HUES6 (cell line): ENCODE results near the gene SIN3B.

Source experiments
- H3K27ac ChIP-seq: 2 replicates; pipeline ENCODE4 v1.7.0; 2013; ENCODE audit warnings: low read depth, mild to moderate bottlenecking, low read length, inconsistent platforms
- H3K27me3 ChIP-seq: 2 replicates; pipeline ENCODE4 v1.6.1; 2013; ENCODE audit warnings: low read length; ENCODE audit not compliant: control insufficient read depth, insufficient read depth
- H3K36me3 ChIP-seq: 2 replicates; pipeline ENCODE4 v1.6.1; 2013; ENCODE audit warnings: low read length; ENCODE audit not compliant: control insufficient read depth, insufficient read depth
- H3K4me1 ChIP-seq: 2 replicates; pipeline ENCODE4 v1.6.1; 2013; ENCODE audit warnings: low read length; ENCODE audit not compliant: control insufficient read depth, insufficient read depth
- H3K4me3 ChIP-seq: 2 replicates; pipeline ENCODE4 v1.5.1; 2013; ENCODE audit warnings: low read depth, low read length
- H3K9ac ChIP-seq: one replicate; pipeline ENCODE4 v1.6.1; 2013; ENCODE audit warnings: mild to moderate bottlenecking, low read length
- H3K9me3 ChIP-seq: 2 replicates; pipeline ENCODE4 v1.6.1; 2013; ENCODE audit warnings: low read depth, low read length; ENCODE audit not compliant: control insufficient read depth, insufficient read depth

Gene SIN3B

GRCh38 chr19:16850133-16850532, 20.9 kb downstream of the SIN3B start:
- no peaks in the 10 kb centered on the region for H3K27me3 ChIP-seq
- no peak overlapping the region for H3K27ac ChIP-seq
- H3K36me3 ChIP-seq, result peaks cover 100% of the 10 kb centered on the region
- no peaks in the 10 kb centered on the region for H3K4me1 ChIP-seq
- H3K4me3 ChIP-seq, result no peak overlapping the region
- no peak overlapping the region for H3K9ac ChIP-seq
- no peaks in the 10 kb centered on the region for H3K9me3 ChIP-seq

DNA sequence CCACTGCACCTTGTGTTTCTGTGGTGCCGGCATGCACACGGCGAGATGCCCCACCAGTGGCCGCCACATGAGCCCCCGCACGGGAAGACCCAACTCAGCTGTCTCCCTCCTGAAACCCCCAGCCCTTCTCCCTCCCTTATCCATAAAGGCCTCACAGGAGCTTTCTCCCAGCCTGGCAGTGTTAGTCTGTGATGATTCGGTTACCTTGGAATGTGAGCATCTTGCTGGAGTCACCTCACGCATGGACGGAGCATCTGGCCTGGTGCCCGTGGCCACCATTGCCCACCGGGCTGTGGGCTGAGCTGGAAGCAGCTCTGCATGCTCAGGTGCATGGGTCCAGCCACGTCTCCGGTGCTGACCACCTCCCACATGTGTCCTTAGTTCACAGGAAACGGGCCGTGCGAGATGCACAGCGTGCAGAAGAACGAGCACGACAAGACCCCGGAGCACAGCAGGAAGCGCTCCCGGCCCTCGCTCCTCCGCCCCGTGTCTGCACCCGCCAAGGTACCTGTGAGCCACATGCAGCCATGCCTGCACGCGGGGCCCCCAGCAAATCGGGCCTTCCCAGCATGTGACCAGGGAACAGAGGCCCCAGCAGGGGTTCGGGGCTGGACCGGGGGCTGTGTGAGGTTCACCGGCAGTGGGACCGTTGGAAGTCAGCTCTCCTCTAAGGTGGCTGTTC, 22.0 kb downstream of the SIN3B start:
- Histone ChIP-seq H3K36me3 (peaks cover 96% of the 10 kb centered on the region), H3K4me3 (no peak overlapping the region), H3K27ac (no peak overlapping the region), H3K4me1 (no peaks in the 10 kb centered on the region), H3K9ac (no peak overlapping the region), H3K9me3 (no peaks in the 10 kb centered on the region), H3K27me3 (no peaks in the 10 kb centered on the region)

DNA sequence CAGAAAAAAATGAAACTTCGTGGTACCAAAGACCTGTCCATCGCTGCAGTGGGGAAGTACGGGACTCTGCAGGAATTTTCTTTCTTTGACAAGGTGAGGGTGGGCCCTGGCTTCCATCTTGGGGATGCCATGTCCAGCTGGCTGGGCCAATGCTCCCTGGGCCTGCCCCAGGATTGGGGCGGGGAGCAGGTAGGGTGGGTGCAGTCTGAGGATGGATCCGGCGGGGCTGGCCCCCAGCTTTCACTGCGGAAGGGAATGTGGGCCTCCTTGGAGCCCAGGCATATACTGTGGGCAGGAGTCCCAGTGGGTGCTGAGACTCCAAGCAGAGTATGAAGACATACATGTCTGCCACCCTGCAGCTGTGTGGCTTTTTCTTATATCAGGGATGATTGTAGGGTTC, 23.9 kb downstream of the SIN3B start:
- Histone ChIP-seq H3K27me3 (no peaks in the 10 kb centered on the region), H3K36me3 (peaks cover 92% of the 10 kb centered on the region), H3K27ac (no peak overlapping the region), H3K4me1 (no peaks in the 10 kb centered on the region), H3K4me3 (no peak overlapping the region), H3K9me3 (no peaks in the 10 kb centered on the region), H3K9ac (no peak overlapping the region)

GRCh38 chr19:16856091-16856490, 26.9 kb downstream of the SIN3B start:
- Histone ChIP-seq H3K27ac (no peak overlapping the region), H3K9ac (no peak overlapping the region), H3K4me3 (no peak overlapping the region), H3K9me3 (no peaks in the 10 kb centered on the region), H3K27me3 (no peaks in the 10 kb centered on the region), H3K36me3 (peaks cover 72% of the 10 kb centered on the region), H3K4me1 (no peaks in the 10 kb centered on the region)

GRCh38 chr19:16859626-16860025, 30.4 kb downstream of the SIN3B start:
- Histone ChIP-seq H3K4me3 (no peak overlapping the region), H3K36me3 (peaks cover 66% of the 10 kb centered on the region), H3K27me3 (no peaks in the 10 kb centered on the region), H3K9ac (no peak overlapping the region), H3K4me1 (no peaks in the 10 kb centered on the region), H3K27ac (no peak overlapping the region), H3K9me3 (no peaks in the 10 kb centered on the region)

- Histone ChIP-seq H3K27ac (no peak overlapping the region), H3K4me1 (no peaks in the 10 kb centered on the region), H3K36me3 (peaks cover 65% of the 10 kb centered on the region), H3K4me3 (no peak overlapping the region), H3K9me3 (no peaks in the 10 kb centered on the region), H3K27me3 (no peaks in the 10 kb centered on the region), H3K9ac (no peak overlapping the region)
Observed at GRCh38 chr19:16860118-16860517, 30.9 kb downstream of the SIN3B start.

DNA sequence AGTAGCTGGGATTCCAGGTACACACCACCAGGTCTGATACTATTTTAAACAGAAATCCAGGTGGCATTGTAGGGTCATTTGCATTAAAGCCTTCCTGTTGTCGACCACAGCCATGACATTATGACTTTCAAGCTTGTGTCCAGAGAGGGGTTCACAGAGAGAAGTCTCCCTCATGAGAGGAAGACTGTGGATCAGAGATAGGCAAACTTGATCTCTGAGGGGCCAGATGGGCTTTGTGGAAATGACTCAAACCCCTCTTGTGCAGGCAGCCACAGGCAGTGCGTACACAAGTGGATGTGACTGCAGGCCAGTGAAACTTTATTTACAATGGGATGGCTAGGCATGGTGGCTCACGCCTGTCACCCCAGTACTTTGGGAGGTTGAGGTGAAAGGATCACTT, 31.8 kb downstream of the SIN3B start:
- Histone ChIP-seq H3K4me3 (no peak overlapping the region), H3K4me1 (no peaks in the 10 kb centered on the region), H3K27me3 (no peaks in the 10 kb centered on the region), H3K9me3 (no peaks in the 10 kb centered on the region), H3K36me3 (peaks cover 69% of the 10 kb centered on the region), H3K27ac (no peak overlapping the region), H3K9ac (no peak overlapping the region)

- peaks cover 69% of the 10 kb centered on the region for H3K36me3 ChIP-seq
- H3K4me1 ChIP-seq, result no peaks in the 10 kb centered on the region
- no peak overlapping the region for H3K27ac ChIP-seq
- H3K9ac ChIP-seq, result no peak overlapping the region
- no peaks in the 10 kb centered on the region for H3K9me3 ChIP-seq
- H3K4me3 ChIP-seq, result no peak overlapping the region
- no peaks in the 10 kb centered on the region for H3K27me3 ChIP-seq
Observed at GRCh38 chr19:16861834-16862233, 32.6 kb downstream of the SIN3B start.

GRCh38 chr19:16862826-16863415, 33.7 kb downstream of the SIN3B start:
- Histone ChIP-seq H3K36me3 (peaks cover 72% of the 10 kb centered on the region), H3K4me3 (no peak overlapping the region), H3K4me1 (no peaks in the 10 kb centered on the region), H3K9me3 (no peaks in the 10 kb centered on the region), H3K27me3 (no peaks in the 10 kb centered on the region), H3K27ac (no peak overlapping the region), H3K9ac (no peak overlapping the region)

GRCh38 chr19:16867211-16867610, 38.0 kb downstream of the SIN3B start:
- H3K4me3 ChIP-seq, result no peak overlapping the region
- H3K9me3 ChIP-seq, result no peaks in the 10 kb centered on the region
- H3K4me1 ChIP-seq, result no peaks in the 10 kb centered on the region
- no peak overlapping the region for H3K9ac ChIP-seq
- no peak overlapping the region for H3K27ac ChIP-seq
- H3K27me3 ChIP-seq, result no peaks in the 10 kb centered on the region
- peaks cover 95% of the 10 kb centered on the region for H3K36me3 ChIP-seq

DNA sequence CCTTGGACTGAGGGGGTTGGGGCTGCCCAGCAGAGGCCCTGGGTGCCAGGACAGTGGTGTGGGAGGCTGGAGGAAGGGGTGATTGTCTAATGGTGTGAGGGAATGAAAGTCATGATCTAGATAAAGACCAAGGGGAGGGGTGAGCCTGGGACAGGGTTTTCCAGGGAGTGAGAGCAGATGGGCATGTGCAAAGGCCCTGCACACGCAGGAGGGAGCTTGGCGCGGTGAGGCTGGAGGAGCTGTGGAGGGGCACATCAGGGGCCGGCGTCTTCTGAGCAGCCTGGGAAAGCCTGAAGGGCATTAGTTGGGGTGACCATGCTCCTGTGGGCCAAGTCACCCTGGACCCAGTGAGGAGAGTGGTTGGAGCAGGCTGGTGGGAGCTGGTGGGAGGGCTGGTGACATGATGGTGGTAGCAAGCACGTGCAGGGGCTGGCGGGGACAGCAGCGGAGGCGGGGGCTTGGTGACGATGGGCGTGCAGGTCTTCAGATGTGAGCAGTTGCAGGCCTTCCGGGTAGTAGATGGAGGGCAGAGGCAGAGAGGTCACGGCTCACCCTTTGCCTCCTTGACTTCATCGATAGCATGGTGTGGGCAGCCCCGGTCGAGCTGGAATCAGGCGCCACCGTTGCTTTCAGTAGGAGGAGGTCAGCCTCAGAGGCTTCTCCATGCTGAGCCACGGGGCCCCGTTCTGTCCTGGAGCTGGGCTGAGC, 39.4 kb downstream of the SIN3B start:
- no peaks in the 10 kb centered on the region for H3K9me3 ChIP-seq
- no peaks in the 10 kb centered on the region for H3K4me1 ChIP-seq
- H3K27ac ChIP-seq, result no peak overlapping the region
- H3K9ac ChIP-seq, result no peak overlapping the region
- peaks cover 91% of the 10 kb centered on the region for H3K36me3 ChIP-seq
- no peak overlapping the region for H3K4me3 ChIP-seq
- no peaks in the 10 kb centered on the region for H3K27me3 ChIP-seq
